GM18907 (cell line): ENCODE data around the gene FAM107B.
"Not testable (repeated sequence)": the region's sequence is repeated elsewhere in the genome, so short reads cannot be mapped to it uniquely, and the experiment has no call there.

Experiments
- ATAC-seq: cut with Tn5 transposase; IDR thresholded peaks from one replicate; pipeline ENCODE4 v1.9.1; 2021; ENCODE audit warnings: mild to moderate bottlenecking, moderate library complexity; ENCODE audit not compliant: unreplicated experiment

FAM107B gene

DNA sequence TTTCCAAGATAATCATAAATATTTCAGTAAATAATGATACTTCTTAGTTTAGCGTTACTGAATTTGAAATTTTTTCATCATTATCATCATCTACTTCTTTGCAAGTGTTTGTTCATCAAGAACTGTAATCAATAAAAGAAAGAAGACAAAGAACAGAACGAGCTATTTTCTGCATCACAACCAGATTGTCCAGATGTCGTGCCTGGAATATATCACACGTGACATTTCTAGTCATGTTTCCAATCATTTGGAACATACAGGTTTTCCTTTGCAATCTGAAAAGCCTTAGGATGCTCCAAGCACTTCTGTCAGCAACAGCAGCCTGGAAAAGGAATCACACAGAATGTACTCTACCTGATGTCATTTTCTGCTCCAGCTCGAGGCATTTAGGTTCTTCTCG, 107.4 kb downstream of the FAM107B start:
- no peak for ATAC-seq

DNA sequence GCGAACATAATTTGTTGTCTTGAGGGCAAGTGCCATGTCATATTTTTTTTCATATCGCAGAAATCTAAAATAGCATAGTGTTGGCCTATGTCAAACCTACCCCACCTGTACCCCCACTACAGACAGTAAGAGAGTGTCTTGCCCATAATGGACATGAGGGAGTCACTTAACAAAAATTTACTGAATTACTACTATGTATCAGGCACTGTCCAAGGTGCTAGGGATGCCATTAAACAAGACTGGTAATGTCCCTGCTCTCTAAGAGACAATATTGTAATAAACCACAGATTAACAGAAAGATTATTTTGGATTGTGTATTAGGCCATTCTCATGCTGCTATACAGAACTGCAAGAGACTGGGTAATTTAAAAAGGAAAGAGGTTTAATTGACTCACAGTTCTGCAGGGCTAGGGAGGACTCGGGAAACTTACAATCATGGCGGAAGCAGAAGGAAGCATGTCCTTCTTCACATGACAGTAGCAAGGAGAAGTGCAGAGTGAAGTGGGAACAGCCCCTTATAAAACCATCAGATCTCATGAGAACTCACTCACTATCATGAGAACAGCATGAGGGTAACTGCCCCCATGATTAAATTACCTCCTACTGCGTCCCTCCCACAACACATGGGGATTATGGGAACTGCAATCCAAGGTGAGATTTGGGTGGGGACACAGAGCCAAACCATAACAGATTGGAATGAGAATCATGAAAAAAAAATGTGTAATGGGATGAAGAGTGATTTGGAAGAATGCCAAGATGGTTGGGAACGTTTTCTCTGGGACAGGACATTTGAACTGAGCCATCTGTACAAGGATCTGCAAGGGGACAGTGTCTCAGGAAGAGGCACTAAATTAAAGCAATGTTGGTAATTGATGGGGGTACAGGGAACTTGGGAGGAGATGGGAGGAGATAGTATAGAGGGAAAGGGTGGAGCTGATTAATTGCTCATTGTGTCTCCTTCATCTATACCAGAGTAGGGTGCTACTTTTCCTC, 108.5 kb downstream of the FAM107B start:
- ATAC-seq: no peak

- ATAC-seq: no peak
Measured at GRCh38 chr10:14665304-14665703, 109.4 kb downstream of the FAM107B start.

GRCh38 chr10:14664345-14664744, 110.4 kb downstream of the FAM107B start:
- ATAC-seq: no peak

DNA sequence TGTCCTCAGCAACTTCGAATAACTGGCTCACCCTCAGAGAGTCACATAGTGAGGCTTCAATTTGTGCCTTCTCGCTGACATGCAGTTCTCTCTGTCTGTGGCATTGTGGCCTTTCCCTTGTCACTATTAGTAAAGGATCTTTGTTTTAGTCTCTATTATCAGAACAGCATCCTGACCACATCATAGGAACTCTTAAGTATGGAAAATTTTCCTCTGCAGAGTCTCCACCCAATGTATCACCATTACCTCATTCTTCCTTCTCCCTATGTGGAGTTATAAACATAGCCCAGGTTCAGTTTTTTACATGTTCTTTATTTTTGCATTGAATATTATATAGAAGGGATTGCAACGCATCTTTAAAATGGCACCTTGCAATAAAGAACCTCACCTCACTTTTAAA, 112.9 kb downstream of the FAM107B start:
- ATAC-seq: no peak

DNA sequence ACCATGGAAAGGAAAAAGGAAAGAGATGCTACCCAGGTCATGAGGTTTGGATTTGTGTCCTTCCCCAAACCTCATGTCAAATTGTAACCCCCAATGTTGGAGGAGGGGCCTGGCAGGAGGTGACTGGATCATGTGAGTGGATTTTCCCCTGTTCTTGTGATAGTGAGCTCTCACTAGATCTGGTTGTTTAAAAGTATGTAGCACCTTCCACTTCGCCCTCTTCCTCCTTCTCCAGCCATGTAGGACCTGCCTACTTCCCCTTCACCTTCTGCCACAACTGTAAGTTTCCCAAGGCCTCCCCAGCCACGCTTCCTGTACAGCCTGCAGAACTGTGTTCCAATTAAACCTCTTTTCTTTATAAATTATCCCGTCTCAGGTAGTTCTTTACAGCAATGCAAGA, 113.9 kb downstream of the FAM107B start:
- no peak for ATAC-seq

- peak; percentile 80 for ATAC-seq
Measured at GRCh38 chr10:14659626-14660196, 115.0 kb downstream of the FAM107B start.

GRCh38 chr10:14659137-14659536, 115.6 kb downstream of the FAM107B start:
- not testable (repeated sequence) for ATAC-seq

- ATAC-seq: no peak
Measured at GRCh38 chr10:14658331-14659127, 116.2 kb downstream of the FAM107B start.

GRCh38 chr10:14656052-14656730, 118.5 kb downstream of the FAM107B start:
- no peak for ATAC-seq

DNA sequence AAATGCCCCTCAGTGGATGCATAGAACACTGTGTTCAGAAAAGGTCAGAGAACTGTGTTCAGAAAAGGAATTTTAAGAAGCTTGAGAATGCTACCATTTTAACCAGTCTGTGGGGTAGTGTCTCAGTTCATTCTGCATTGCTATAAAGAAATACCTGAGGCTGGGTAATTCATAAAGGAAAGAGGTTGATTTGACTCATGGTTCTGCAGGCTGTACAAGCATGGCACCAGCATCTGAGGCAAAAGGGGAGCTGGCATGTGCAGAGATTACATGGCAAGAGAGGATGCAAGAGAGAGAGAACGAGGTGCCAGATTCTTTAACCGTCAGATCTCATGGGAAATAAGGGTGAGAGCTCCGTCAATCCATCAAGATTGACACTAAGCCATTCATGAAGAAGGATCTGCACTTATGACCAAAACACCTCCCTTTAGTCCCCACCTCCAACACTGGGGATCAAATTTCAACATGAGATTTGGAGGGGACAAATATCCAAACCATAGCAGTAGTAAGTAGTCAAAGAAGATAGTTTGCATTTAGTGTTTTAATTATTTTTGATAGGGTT, 119.8 kb downstream of the FAM107B start:
- no peak for ATAC-seq

DNA sequence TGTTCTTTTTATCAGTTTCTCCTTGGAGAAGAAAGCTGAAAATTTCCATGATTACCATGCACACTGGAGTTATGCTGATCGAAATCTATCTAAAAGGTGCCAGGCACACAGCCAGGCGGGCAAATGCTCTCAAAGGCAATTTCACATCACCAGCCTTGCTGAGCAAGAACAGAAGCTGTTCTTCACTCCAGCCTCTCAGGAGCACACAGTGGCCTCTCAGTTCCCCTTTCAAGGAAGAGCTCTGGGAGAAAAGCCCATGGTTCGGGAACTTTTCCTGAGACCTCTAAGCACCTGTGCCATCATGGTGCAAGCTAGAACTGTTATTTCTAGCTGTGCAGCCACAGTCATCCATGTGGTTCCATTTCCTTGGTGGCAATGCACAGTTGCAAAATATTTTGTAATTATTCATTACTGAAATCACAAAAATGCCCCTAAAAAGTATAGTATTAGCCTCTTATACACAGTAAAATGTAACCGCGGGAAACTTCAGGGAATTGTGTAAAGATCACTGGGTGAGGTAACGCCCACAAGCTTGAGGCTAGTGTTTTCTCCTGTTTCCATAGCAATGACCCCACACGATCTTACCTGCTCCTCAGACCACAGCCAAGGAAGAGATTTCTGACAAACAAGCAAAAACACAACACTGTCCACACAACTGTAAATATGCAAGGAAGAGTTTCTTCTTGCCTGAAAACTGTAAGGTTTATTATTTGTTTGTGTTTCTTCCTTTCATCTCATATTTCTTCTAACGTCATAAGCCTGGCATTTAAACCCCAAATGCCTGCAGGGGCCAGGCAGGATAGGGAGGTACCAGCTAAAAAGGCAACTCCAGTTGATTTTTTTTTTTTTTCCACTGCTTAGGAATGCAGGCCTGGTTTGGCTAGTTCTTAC, 121.2 kb downstream of the FAM107B start:
- no peak for ATAC-seq

DNA sequence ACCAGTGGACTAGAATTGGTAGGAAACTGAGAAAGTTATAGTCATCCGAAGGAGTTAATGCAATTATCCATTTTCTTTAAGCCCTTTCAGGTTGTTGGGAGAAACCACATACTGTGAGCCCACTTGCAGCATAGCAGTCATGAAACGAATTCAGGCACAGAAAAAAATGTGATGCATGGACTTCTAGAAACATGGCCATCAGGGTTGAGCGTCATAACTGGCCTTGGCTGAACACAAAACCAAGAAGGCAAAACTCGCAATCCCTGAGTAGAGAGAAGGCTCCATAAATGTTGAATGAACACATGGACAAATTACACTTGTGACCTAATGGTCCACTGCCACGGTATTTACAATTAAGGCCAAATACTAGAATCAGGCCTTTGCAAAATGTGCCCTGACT, 121.9 kb downstream of the FAM107B start:
- no peak for ATAC-seq

DNA sequence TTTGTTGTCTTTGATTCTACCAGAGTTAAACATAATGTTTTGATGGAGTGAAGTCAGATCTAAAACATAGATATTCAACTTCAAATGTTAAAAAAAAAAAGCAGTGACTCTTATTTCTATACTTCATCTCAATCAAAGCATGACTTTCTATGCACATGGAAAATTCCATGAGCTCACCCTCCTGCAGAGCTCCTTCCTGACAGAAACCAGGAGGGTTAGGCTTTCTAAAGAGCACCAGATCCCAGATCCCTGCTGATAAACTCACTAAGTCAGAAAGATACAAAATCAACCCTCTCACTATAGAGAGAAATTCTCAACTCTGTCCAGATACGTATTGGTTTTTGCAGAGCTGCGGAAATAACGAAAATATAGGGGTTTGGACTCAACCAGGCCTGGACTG, 122.6 kb downstream of the FAM107B start:
- ATAC-seq: no peak

DNA sequence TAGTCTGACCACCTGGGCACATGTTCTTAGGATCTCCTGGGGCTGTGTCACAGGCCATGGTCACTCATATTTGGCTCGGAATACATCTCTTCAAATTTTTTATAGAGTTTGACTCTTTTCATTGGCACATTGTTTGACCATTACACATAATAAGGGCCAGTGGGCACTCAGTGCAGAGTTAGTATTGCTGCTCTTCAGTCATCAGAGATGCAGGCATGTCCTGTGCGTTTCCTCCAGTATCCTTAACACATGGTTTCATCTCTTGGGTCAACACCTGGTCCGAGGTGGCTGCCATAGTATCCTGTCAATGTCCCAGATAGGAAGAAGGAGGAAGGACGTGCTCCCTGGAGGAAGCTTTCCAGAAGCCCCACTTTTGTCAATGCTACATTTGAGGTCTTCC, 125.0 kb downstream of the FAM107B start:
- ATAC-seq: no peak

DNA sequence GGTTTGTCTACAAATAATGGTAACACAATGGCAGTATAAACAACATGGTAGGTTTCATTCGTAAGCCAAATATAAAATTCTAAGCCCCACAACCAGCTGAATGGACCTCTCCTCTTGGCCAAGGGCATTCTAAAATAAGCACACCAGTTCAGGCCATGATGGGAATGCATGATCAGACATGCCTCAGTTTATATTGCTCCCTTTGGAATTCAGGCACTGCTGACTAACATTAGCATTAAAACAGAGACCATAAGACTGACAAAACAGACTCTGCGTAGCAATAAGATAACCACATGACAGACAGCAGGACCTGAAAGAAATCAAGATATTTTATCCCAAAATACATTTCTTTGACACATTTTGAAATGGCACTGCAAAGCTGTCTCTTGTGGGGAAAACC, 125.8 kb downstream of the FAM107B start:
- no peak for ATAC-seq

DNA sequence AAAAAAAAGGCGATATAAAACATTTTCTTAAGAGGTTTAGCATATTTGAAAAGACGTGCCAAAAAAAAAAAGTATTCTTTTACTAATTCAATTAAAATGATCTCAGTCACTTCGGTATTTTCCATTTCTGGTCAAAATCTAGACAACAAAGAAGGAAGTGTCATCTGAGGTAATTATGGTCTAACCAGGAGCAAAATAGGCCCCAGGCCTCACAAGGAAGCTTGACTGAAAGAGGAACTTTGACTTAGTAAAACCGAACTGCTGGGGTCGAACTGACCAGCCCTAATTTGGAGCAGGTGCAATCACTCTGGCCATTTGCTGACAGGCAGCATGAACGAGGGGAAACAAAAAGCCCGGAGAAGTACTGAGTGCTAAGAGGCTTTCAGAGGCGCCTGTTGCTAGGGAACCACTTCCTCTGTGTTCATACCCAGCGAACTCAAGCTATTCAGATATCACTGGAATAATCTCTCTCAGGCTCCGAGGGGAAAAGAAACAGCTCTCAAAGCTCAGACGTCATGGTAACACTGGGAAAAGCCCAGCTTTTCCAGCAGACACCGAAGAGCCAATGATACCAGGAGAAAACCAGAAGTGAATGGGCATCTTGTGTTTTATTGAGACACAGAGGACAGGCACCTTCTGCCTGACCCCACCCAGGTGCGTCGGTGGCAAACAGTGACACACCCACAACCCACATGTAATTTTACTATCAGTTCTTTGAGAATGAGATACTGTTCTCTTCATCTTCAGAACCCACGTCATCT, 126.5 kb downstream of the FAM107B start:
- ATAC-seq: peak; percentile 96

GRCh38 chr10:14645239-14645960, 129.3 kb downstream of the FAM107B start:
- ATAC-seq: peak; percentile 33
